ENCODE results near the gene PRKCE.

DNA sequence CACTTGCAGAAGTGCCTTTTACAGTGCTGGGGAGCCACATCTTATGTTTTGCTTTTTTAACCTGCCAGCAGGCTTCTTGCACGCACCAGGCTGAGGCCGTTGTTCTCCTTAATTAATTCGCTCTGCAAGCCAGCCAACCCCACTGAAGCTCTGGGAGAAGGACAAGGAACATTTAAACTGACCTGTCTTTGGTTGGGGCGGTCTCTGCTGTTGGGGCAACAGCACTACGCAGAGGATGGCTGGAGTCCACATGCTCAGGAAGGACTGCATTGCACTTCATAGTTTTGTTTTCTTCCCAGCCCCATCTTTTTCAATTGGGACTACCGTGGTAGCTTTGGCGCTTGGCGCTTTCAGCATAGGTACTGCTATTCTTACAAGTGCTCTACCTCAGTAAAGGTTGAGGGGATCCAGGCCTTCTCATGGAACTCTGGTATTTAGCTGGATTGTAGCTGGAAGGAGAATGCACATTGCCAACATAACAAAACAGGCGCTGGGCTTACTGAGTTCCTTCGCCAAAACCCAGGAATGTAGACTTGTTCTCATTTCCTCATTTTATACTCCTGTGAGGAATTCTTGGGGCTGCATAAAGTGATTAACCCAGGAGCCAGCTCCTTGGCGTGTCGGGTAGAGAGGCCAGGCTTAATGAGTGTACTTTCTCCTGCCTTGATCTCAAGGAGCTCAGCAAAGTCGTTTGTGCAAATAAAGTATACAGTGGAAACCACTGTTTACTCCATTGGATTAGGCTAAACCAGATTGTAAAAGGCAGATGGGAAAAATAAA, 146.2 kb downstream of the PRKCE start:
- no peak for TF ChIP-seq POLR2A (IDR thresholded peaks at IDR 0.05)
- TF ChIP-seq POLR2AphosphoS5 (IDR thresholded peaks at IDR 0.05) = no peak
- TF ChIP-seq, protein P1, sequence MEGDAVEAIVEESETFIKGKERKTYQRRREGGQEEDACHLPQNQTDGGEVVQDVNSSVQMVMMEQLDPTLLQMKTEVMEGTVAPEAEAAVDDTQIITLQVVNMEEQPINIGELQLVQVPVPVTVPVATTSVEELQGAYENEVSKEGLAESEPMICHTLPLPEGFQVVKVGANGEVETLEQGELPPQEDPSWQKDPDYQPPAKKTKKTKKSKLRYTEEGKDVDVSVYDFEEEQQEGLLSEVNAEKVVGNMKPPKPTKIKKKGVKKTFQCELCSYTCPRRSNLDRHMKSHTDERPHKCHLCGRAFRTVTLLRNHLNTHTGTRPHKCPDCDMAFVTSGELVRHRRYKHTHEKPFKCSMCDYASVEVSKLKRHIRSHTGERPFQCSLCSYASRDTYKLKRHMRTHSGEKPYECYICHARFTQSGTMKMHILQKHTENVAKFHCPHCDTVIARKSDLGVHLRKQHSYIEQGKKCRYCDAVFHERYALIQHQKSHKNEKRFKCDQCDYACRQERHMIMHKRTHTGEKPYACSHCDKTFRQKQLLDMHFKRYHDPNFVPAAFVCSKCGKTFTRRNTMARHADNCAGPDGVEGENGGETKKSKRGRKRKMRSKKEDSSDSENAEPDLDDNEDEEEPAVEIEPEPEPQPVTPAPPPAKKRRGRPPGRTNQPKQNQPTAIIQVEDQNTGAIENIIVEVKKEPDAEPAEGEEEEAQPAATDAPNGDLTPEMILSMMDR (IDR thresholded peaks at IDR 0.05) = no peak

Measured in sigmoid colon (tissue), 4 donors.